ENCODE measurements around the gene TP53. TPM values are rescaled to one million over a fixed set of nuclear protein-coding genes. Genes with fewer than 3 reads are reported as not detected.

The TP53 gene
- polyA plus RNA-seq, 1 donor from 2014 or later, result 13.8 TPM

DNA sequence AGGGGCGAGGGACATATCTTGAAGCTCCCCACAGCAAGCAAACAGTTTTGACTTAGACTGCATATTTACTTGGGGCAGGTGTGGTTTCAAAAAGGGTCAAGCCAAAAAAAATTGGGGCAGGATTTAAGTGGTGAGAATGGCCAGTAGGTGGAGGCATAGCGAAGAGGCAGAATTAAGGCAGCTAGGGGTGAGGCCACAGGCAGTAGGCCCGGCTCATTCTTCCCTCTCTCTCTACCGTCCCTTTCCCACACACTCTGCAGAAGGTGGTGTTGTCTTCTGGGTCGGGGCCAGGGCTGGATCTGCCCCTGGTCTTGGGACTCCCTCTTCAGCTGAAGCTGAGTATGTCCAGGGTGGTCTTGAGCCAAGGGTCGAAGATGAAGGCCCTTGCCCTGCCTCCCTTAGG is 54.8 kb downstream of the TP53 start:
- no peak overlapping the region for H3K4me3 ChIP-seq (ENCODE audit: low read length)
- H3K9me2 ChIP-seq (ENCODE audit: insufficient read depth, low read length), result no peaks in the 10 kb centered on the region
- no peak overlapping the region for H2AFZ ChIP-seq (ENCODE audit: low read depth, low read length)
- no peak overlapping the region for H3K4me2 ChIP-seq (ENCODE audit: low read length)
- H3K27ac ChIP-seq (ENCODE audit: low read length), result no peak overlapping the region
- no peaks in the 10 kb centered on the region for H3K9me3 ChIP-seq (ENCODE audit: low read length)
- no peaks in the 10 kb centered on the region for H3K36me3 ChIP-seq (ENCODE audit: insufficient read depth, low read length)
- no peak for TF ChIP-seq RAD21 (conservative IDR thresholded peaks at IDR 0.05)
- no peak for TF ChIP-seq SMC3 (conservative IDR thresholded peaks at IDR 0.05; ENCODE audit: poor library complexity)
- TF ChIP-seq, protein P1, sequence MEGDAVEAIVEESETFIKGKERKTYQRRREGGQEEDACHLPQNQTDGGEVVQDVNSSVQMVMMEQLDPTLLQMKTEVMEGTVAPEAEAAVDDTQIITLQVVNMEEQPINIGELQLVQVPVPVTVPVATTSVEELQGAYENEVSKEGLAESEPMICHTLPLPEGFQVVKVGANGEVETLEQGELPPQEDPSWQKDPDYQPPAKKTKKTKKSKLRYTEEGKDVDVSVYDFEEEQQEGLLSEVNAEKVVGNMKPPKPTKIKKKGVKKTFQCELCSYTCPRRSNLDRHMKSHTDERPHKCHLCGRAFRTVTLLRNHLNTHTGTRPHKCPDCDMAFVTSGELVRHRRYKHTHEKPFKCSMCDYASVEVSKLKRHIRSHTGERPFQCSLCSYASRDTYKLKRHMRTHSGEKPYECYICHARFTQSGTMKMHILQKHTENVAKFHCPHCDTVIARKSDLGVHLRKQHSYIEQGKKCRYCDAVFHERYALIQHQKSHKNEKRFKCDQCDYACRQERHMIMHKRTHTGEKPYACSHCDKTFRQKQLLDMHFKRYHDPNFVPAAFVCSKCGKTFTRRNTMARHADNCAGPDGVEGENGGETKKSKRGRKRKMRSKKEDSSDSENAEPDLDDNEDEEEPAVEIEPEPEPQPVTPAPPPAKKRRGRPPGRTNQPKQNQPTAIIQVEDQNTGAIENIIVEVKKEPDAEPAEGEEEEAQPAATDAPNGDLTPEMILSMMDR (IDR thresholded peaks at IDR 0.05; ENCODE audit: poor library complexity, severe bottlenecking), result no peak
- TF ChIP-seq, protein P2, sequence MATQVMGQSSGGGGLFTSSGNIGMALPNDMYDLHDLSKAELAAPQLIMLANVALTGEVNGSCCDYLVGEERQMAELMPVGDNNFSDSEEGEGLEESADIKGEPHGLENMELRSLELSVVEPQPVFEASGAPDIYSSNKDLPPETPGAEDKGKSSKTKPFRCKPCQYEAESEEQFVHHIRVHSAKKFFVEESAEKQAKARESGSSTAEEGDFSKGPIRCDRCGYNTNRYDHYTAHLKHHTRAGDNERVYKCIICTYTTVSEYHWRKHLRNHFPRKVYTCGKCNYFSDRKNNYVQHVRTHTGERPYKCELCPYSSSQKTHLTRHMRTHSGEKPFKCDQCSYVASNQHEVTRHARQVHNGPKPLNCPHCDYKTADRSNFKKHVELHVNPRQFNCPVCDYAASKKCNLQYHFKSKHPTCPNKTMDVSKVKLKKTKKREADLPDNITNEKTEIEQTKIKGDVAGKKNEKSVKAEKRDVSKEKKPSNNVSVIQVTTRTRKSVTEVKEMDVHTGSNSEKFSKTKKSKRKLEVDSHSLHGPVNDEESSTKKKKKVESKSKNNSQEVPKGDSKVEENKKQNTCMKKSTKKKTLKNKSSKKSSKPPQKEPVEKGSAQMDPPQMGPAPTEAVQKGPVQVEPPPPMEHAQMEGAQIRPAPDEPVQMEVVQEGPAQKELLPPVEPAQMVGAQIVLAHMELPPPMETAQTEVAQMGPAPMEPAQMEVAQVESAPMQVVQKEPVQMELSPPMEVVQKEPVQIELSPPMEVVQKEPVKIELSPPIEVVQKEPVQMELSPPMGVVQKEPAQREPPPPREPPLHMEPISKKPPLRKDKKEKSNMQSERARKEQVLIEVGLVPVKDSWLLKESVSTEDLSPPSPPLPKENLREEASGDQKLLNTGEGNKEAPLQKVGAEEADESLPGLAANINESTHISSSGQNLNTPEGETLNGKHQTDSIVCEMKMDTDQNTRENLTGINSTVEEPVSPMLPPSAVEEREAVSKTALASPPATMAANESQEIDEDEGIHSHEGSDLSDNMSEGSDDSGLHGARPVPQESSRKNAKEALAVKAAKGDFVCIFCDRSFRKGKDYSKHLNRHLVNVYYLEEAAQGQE (IDR thresholded peaks at IDR 0.05; ENCODE audit: borderline replicate concordance), result no peak
- TF ChIP-seq EP300 (conservative IDR thresholded peaks at IDR 0.05; ENCODE audit: poor library complexity, severe bottlenecking), result no peak
- no peak for TF ChIP-seq TAF1 (IDR thresholded peaks at IDR 0.05; ENCODE audit: low read depth)
- no peak for TF ChIP-seq EZH2 (IDR thresholded peaks at IDR 0.05; ENCODE audit: borderline replicate concordance, insufficient read depth, low read length, poor library complexity, severe bottlenecking)
- TF ChIP-seq POLR2AphosphoS5 (IDR thresholded peaks at IDR 0.05), result no peak
- H3K79me2 ChIP-seq (replicated peaks; ENCODE audit: insufficient read depth, low read length), result no peaks in the 10 kb centered on the region
- no peaks in the 10 kb centered on the region for H3F3A ChIP-seq (ENCODE audit: insufficient read depth, low read length, poor library complexity, severe bottlenecking)
- no peak overlapping the region for H3K9ac ChIP-seq (ENCODE audit: low read length)
- no peaks in the 10 kb centered on the region for H3K27me3 ChIP-seq (ENCODE audit: insufficient read depth, low read depth, low read length)
- no peaks in the 10 kb centered on the region for H4K20me1 ChIP-seq (ENCODE audit: insufficient read depth)

DNA sequence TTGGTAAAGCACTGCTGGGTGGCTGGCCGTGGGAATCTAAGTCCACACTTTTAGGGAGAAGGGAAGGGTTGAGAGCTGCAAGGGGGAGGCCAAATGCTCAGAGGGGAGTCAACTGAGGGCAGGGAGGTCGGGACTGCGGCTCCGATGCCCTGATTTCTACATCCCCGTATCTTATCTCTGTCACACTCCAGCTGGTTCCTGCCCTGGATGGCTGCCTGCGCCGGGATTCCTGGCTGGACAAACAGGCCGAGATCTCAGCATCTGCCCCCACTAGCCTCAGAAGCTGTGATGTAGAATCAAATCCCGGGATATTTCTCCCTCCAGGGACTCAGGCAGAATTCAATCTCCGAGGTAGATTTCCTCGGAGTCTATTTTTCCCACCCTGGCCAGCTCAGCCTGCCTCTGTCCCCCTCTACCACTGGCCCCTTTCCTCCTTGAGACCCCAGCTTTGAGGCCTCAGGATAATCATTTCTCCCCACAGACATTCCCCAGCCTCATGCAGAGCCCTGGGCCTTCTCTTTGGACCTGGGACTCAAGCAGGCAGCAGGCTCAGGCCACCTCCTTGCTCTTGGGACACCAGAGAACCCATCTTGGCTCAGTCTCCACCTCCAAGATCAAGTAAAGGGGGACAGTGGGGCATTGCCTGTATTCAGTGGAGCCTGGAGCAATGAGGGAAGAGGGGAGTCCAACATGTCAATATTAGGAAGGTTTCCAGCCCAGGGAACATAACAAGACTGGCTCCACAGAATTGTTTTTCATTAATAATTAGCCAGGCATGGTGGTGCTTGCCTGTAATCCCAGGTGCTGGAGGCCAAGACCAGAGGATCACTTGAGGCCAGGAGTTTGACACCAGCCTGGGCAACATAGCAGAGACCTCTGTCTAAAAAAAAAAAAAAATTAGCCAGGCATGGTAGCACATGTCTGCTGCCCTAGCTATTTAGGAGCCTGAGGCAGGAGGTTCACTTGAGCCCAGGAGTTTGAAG is 55.6 kb downstream of the TP53 start:
- no peak overlapping the region for H3K27ac ChIP-seq (ENCODE audit: low read length)
- H3K9me3 ChIP-seq (ENCODE audit: low read length), result no peaks in the 10 kb centered on the region
- H3K4me3 ChIP-seq (ENCODE audit: low read length), result no peak overlapping the region
- H3K9me2 ChIP-seq (ENCODE audit: insufficient read depth, low read length), result no peaks in the 10 kb centered on the region
- no peak overlapping the region for H3K9ac ChIP-seq (ENCODE audit: low read length)
- TF ChIP-seq, protein P2 (IDR thresholded peaks at IDR 0.05; ENCODE audit: borderline replicate concordance), result no peak
- TF ChIP-seq SMC3 (conservative IDR thresholded peaks at IDR 0.05; ENCODE audit: poor library complexity), result no peak
- TF ChIP-seq, protein P1 (IDR thresholded peaks at IDR 0.05; ENCODE audit: poor library complexity, severe bottlenecking), result no peak
- TF ChIP-seq MXI1 (conservative IDR thresholded peaks at IDR 0.05; ENCODE audit: poor library complexity, severe bottlenecking), result no peak
- no peak for TF ChIP-seq EP300 (conservative IDR thresholded peaks at IDR 0.05; ENCODE audit: poor library complexity, severe bottlenecking)
- TF ChIP-seq EZH2 (IDR thresholded peaks at IDR 0.05; ENCODE audit: borderline replicate concordance, insufficient read depth, low read length, poor library complexity, severe bottlenecking), result no peak
- no peak for TF ChIP-seq POLR2AphosphoS5 (IDR thresholded peaks at IDR 0.05)
- TF ChIP-seq RAD21 (conservative IDR thresholded peaks at IDR 0.05), result no peak
- TF ChIP-seq TAF1 (IDR thresholded peaks at IDR 0.05; ENCODE audit: low read depth), result no peak
- no peak overlapping the region for H3K4me2 ChIP-seq (ENCODE audit: low read length)
- no peaks in the 10 kb centered on the region for H3K36me3 ChIP-seq (ENCODE audit: insufficient read depth, low read length)
- peaks cover 5% of the 10 kb centered on the region for H3K79me2 ChIP-seq (replicated peaks; ENCODE audit: insufficient read depth, low read length)
- no peak overlapping the region for H2AFZ ChIP-seq (ENCODE audit: low read depth, low read length)
- no peaks in the 10 kb centered on the region for H4K20me1 ChIP-seq (ENCODE audit: insufficient read depth)
- no peaks in the 10 kb centered on the region for H3F3A ChIP-seq (ENCODE audit: insufficient read depth, low read length, poor library complexity, severe bottlenecking)
- H3K27me3 ChIP-seq (ENCODE audit: insufficient read depth, low read depth, low read length), result no peaks in the 10 kb centered on the region

All from neural cell (in vitro differentiated cells).